HCEC 1CT (cell line): ENCODE data around the gene CCNH.
A peak's percentile ranks its signal among the peaks of the same experiment; 100 is the strongest.

Experiments used
- DNase-seq: peaks from one replicate; pipeline ENCODE4 v3.0.0-alpha.2; 2017

CCNH gene

DNA sequence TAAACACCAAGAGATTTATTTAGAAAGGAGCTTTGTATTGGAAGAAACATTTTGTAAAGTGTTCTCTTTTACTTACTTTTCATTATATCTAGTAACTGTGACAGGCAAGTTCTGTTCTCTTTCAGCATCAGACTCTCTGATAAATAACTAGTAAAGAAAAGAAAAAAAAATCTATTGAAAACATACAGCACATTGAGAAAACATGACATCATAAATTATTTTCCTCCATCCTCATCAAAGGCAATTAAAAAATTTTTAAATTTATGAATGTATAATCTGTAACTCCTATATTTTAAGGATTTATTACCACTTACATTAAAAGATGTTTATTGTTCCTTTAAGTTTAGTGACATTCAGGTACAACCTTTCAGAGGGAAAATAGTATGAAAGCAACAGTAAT lies 11.1 kb downstream of the CCNH start:
- DNase-seq = no peak

DNA sequence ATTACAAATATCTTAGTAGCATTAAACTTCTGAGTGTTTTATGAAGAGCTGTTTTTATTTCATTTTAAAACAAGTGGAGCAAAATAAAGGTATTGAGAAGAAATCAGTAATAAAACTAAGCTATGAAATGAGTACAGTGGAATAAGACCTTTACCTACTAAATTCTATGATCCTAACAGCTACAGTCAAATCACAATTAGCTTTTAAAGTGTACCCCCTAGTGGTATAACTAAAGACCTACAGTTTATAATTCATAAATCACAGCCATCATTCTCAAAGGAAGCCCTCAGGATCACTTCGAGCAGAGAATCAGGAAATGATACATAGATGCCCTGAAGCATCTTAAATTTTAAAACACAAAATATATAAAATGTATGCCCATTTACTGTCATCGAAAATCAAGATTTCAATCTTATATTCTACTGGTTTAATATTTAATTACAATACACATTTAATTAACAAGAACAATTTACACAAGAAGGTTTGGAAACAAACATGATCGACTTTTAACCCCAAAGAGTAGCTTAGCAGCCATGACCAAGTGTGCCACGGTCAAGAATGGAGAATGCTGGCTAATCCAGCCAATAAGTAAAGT lies 12.3 kb downstream of the CCNH start:
- peak; percentile 72 for DNase-seq

DNA sequence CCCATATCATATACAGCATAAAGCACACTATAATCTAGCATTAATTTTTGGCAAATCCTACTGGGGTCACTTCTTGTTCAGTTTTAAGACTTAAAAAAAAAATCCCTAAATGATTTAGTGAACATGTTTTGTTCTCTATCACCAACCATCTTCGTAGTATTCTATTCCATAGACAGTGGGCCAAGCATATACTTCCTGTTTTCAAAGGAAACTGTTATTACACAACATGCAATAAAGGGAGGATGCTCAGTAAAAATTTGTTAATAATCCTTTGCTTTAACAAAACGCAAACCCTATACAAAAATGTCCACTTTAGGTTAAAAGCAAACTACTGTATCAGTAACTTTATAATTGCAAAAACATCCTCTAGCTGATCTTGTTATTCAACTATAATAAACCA lies 13.0 kb downstream of the CCNH start:
- DNase-seq = no peak

DNA sequence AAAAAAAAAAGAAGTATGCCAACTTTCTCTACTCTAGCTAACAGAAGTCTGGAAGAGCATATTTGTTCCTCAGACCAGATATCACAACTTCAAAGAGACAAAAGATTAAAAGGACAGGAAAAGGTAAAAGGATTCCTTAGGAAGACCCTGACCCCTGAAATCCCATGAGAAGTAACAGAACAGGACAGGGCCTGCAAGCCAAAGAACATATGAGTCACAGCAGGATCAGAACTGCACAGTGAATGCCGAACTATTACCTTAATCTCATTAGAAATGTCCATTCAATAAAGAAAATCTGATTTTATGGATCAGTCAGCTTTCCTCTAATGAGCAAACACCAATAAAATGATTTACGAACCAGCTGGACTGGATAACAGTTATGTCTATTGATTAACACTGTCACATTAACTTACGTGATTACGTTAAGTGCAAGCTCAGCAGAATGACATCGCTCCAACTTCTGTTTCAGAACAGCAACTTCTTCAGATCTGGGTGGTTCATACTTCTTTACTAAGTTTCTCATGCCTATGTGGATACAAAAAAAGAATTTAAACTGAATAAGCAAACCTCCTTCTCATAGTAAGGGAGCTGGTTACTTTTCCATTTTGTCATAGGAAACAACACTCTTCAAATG lies 13.6 kb downstream of the CCNH start:
- no peak for DNase-seq

DNA sequence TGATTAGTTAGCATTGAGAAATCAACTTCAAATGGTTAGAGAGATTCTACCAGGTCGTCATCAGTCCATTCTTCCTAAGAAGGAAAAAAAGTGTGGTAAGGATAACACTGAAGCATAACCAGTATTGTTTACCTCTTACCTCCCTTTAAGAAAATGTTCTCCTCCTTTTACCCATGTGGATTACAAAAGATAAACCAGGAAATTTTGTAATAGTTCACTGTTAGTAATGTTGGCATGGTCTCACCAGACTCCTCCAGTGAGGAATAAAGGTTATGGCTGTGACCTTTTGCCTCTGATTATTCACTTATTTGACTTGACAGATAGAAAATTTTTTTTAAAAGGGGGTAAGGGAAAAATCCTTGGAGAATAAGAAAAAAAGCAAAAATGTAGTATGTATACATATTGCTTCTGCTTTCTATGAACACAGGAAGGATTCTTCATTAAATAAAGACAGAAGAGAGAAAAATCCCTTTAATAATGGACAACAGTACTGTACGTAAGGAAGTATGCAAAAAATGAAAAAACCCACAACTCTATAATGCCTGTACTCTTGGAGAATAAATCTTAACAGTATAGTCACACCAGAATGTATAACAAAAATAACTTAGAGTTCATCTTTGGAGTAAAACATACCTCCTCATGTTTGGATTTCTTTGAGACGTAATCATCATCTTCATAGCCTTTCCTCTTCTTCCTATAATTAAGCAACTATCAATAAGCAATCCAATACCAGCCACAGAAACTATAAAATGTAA lies 18.1 kb downstream of the CCNH start:
- peak; percentile 91 for DNase-seq

DNA sequence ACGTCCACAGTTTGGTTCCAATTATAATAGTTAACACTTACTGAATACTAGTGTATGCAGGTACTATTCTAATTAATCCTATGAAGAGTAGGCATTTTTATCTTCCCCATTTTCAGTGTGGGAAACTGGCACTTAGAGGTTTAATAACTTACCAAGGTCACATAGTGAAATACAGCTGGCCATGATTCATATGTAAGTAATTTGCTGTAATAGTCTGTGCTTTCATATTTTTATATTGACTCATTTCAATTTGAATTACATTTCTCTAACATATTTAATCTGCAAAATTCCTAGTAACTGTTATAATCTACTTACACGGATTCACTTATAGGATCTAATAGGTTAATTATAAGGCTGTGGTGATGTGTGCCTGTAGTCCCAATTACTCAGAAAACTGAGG lies 19.4 kb downstream of the CCNH start:
- peak; percentile 94 for DNase-seq

DNA sequence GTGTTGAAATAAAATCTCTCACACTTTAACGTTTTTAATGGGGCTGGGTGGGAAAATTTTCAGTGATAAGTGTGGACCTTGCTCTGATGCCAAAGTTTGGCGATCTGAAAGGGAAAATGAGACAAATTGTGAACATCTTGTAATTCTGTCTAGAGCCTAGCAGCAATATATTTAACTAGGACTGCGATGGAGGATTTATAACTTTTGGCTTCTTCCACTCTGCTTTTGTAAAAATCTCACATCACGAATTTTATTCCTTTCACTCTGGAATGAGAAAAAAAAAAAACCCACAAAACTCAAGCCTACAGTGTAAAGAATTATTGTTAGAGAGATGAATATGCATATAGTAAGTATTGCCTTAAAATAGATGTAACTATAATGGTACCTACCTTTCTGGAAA lies 19.9 kb downstream of the CCNH start:
- no peak for DNase-seq

DNA sequence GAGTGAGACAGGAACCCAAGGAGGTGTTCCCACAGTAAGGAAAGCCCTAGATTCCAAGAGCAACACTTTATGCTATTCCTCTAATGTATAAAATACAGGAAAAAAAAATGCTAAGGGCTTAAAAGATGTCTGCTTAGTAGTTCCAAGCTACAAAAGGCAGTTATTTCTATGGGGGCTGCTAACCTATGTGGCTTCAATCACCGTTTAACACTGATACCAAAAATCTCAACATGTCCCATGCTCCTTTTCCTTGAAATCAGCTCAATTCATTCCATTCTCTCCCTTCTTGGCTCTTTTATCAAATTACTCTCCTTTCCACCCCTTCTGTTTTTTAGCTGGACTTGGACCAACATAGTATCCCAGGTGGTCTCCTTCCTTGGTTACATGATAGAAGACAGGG lies 20.6 kb downstream of the CCNH start:
- DNase-seq = no peak

DNA sequence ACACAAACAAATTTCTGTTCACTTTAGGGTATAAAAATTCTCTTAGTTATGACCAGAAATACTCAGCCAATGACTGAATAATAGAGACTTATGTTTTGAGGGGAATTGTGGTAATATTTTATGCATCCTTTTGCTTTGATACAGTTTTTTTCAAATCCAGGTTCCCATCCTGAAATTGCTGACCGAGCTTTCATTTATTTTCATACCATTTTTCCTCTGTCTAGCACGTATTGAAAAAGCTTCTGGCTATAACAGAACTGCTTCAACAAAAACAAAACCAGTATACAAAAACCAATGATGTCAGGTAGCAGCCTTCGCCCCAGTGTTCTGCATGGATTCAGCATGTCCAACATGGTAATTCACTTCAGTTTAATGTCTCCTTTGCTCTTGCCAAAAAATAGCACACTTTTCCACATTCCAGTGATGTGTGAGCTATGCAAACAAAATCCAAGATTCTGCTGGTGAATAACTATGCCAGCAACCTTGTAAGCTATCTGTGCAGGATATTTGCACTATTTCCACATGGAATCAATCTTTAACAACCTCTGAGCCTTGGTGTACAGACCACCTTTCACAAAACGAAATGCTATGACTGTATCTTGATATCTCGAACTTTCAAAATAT lies 22.0 kb downstream of the CCNH start:
- DNase-seq = no peak

DNA sequence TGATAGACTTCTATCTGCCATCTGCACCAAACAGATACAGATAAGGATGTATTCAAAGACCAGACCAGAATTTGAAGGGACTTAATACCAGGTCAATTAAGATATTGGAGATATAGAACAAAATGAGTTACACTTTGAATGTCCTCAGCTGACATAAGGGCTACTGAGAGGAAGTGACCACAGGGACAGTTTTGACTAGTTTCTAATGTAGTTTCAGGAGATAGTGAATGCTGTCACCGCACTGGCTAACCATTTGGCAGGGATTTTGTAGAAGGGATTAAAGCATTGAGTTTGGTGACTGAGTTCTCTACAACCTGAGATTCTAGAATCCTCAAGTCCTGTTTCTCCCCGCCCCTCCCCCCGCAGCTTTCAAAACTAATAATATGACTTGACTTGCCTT lies 22.7 kb downstream of the CCNH start:
- no peak for DNase-seq

DNA sequence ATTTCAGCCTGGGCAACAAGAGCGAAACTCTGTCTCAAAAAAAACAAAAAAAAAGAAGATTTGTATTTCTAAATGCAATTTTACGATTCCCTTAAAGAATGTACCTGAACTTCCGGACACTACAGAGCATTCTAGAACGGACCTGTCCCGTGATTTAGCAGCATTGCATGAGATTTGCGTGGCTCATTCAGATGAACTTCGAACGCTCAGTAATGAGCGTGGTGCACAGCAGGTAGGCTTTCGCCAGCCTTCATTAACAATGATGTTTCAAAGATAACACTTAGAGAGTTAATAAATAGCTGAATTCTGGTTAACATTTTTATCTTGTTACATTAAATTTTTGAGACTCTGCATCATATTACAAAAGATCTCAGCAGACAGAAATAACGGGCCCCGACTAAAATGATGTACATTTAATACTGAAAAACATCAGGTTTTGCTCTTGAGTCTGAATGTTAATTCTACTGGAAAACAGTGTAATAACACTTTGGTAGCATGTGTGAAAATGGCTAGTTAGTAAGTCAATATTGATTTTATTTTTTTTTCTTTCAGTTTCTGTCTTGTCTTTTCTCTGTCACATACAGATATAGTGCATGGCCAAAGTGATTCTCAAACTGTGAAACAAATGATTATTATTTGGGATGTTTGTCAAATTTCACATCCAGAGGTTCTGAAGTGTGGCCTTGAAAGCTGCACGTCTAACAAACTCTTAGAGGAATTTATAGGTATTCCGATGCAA lies 23.3 kb downstream of the CCNH start:
- DNase-seq = no peak

DNA sequence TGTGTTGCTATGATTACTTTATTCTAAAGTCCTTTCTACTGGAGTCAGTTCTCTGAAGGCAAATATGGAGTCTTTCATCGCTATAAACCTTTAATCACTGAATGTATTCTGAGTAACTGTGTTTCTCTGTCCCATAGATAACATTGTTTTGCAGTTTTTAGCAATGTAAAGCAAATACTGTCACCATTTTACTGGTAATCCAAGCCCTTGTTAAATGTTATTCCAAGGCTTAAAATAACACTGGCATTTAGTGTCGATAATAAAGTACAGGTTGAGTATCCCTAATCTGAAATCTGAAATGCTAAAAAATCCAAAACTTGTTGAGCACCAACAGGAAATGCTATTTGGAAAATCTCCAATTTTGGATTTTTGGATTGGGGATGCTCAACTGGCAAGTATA lies 24.6 kb downstream of the CCNH start:
- no peak for DNase-seq

DNA sequence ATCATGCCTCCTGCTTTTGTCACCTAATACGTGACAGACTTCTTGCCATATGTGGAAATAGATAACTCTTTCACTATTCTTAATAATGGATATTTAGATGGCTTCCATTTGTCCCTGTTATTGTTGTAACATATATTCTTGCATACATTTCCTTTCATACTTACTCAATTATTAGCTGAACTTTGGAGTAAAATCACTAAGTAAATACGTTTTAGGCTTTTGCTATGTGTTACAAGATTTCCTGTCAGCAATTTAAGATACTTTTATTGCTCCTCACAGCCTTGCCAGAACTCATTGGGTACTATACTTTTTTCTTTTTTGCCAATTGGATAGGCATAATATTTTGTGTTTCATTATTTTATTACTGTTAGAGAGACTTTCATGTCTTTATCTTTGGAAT lies 26.9 kb downstream of the CCNH start:
- no peak for DNase-seq

DNA sequence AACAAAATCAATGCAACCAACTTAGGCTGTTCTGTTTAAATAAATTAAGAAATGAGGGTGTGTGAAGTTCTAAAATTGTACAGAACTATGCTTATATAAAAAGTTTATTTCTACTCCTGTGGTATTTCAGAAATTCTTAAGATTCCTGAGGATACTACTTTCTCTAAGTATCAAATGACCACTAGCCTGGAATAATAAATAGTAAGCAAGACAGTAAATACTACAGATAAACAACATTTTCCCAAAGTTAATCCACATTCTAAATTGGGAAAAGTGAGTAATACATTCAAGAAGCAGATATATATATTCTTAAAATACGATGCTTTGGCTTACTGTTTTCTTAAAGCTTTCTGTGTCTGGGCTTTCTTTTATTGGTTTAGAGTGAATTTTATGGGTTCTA lies 29.5 kb downstream of the CCNH start:
- peak; percentile 71 for DNase-seq

DNA sequence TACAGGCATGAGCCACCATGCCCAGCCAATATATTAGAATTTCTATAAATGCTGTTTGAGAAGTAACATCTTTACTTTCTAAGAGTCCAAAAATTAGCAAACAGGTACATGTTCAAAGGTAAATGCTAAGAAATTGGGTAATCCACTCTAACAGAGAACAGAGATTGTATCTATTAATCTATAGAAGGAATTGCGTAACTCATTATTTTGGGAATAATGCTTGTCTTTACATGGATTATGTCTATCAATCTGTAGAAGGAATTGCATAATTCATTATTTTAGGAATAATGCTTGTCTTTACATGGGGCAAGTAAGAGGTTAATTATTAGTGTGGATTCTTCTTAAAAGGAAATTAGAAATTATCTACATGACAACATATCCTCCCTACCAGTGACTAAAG lies 30.5 kb downstream of the CCNH start:
- DNase-seq = no peak

DNA sequence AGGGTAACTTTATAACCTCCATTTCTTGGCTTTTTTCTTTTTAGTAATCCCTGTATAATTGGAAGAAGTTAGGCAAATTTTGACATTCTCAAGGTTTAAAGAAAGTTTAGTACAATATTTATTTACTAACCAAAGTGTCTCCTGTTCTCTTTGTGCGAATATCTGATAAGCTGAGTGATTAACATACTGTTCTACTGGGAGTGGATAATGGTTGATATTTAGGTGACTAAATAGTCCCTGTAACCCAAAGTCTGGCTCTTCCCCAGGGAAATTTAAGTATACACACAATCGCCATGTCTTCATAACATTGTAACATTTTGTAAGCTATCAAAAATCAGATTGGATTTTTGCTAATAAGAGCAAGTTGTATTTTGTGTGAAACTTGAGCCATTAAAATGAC lies 40.0 kb downstream of the CCNH start:
- no peak for DNase-seq

DNA sequence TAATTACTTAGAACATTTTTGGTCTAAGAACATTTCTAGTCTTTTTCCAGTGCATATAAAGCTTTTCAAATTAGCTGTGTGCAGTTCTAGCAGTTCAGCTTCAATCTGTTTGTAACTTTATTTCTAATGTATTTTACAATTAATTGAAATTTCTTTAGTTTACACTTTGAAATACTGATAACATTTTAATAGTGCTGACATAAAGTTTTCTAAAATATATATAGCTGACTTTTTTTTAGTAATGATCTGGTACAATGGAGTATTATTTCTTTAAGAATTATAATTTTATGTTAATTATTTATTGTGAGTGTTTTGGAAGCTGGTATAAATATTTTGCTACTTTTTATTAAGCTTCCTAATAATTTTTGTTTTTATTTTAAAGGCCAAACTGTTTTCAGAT lies 43.3 kb downstream of the CCNH start:
- DNase-seq = no peak

DNA sequence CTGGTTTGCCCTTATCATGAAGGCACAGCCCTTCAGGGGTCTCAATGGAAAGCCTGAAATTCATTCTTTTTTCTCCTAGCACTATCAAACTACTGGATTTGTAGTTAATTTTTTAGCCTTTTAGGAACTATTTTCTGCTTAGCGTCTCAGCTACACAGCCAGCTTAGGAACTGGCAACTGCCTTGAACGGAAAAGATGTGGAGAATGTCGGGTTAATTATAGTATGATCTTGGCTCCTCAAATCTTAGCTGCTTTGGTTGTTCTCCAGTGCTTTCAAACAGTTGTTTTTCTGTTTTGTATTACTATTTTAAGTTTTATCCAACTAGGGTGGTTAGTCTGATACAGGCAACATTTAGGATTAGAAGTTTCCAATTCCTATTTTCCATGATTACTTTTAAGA lies 44.1 kb downstream of the CCNH start:
- DNase-seq = no peak

DNA sequence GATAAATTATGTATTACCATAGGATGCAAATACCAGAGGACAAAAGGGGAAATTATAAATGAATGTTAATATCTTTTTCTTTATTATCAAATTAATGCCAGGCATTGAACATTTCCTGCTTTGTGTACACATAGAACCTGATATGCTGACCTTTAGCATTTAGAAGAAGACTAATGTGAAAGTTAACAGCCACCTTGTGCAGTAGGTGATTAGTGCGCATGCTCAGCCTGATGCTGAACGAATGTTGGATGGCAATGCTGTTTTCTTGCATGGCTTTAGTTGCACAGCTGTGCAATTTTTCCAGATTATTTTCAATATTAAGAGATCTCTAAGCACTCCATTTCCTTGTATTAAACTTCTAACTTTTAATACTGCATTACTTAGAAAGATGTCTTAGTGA lies 45.5 kb downstream of the CCNH start:
- DNase-seq = no peak

DNA sequence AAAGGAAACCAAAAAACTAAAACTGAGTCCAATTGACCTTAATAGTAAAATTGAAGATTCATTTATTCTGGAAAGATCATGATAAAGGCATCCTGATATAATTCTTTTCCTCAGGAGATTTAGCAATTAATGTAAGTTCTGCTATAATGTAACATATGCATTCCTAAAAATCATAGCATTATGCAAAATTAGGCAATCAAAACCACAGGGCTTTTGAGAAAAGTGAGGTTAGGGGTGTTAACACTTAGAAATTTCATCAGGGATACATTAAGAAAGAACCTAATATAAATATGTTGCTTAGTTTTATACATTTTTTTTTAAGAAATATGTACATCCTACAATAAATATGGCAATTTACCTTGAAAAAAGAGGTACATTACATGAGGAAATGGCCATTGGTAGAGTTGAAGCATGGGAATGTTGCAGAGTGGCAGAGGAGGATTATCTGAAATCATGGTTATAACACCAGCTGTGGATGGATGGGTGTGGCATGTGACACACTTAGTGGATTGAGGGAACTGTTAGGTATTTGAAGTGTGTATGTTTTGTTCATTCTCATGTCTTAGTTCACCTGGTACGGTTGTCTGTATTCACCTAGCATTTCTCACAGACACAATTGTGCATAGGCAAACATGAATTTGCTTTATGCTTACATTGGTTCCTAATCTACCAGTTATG lies 51.1 kb downstream of the CCNH start:
- no peak for DNase-seq

DNA sequence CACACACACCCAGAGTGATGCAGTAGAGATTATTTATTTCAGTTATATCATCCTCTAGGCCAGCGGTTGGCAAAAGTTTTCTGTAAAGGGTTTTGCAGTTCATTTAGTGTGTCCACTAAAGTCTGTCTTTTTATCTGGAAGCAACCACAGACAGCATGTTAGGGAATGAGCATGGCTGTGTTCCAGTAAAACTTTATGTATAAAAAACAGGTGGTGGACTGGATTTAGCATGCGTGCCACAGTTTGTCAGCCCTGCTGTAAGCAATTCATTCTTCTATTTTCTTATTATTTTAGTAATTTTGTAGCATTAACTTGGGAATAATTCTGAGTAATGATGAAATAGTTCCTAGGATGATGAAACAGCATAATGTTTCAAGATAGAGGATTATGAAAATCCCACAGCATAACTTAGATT lies 51.7 kb downstream of the CCNH start:
- DNase-seq = peak; percentile 12

DNA sequence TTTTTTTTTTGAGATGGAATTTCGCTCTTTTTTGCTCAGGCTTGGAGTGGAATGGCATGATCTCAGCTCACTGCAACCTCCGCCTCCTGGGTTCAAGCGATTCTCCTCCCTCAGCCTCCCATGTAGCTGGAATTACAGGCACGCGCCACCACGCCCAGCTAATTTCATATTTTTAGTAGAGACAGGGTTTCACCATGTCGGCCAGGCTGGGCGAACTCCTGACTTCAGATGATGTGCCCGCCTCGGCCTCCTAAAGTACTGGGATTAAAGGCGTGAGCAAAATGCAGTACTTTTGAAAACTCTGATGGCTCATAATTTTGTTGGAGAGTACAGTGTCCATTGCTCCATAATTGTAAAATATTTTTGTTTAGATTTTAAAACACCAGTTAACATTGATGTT lies 52.6 kb downstream of the CCNH start:
- no peak for DNase-seq

DNA sequence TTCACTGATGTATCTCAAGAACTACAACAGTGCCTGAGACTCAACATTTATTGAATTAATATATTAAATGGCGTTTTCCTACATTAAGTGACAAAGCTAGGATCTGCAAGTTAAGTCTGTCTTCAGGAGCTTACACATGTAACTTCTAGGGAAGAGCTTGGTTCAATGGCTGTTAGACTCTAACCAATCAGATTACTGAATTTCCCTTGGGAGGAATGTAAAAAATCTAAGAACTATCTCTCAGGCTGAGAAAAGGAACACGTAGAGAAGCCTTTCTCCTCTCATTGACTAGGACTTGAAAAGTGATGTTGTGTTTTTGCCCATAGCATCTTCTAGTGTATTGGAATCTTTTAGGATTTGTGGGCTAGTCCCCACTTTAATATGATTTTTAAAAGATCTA lies 53.6 kb downstream of the CCNH start:
- DNase-seq = no peak
